Skeletal muscle tissue (tissue), 4 donors: ENCODE results near the gene GALNT9. TPM values are rescaled to one million over a fixed set of nuclear protein-coding genes. Genes with fewer than 3 reads are reported as not detected.
"Not testable (repeated sequence)": the region's sequence is repeated elsewhere in the genome, so short reads cannot be mapped to it uniquely, and the experiment has no call there.

ENCODE experiments used
- H3K27ac ChIP-seq: one replicate; pipeline ENCODE4 v1.7.0; 2013; ENCODE audit warnings: mild to moderate bottlenecking, low read depth, low read length, inconsistent platforms
- H3K27me3 ChIP-seq, 3 donors: one replicate each; pipeline ENCODE4 v1.7.0; 2013; ENCODE audit warnings: low read length in 3 of 3; ENCODE audit not compliant: control insufficient read depth in 3 of 3, insufficient read depth in 3 of 3
- H3K36me3 ChIP-seq, 3 donors: one replicate each; pipeline ENCODE4 v1.7.0; 2013; ENCODE audit warnings: low read length in 3 of 3; ENCODE audit not compliant: control insufficient read depth in 3 of 3, insufficient read depth in 3 of 3
- H3K4me1 ChIP-seq, 3 donors: one replicate each; pipeline ENCODE4 v1.7.0; 2013; ENCODE audit warnings: low read length in 3 of 3, mild to moderate bottlenecking in 3 of 3; ENCODE audit not compliant: control insufficient read depth in 3 of 3, insufficient read depth in 3 of 3
- H3K4me3 ChIP-seq, 3 donors: one replicate each; pipeline ENCODE4 v1.7.0; 2013; ENCODE audit warnings: low read length in 3 of 3
- H3K9ac ChIP-seq, 3 donors: one replicate each; pipeline ENCODE4 v1.7.0; 2013; ENCODE audit warnings: low read length in 3 of 3, mild to moderate bottlenecking in 3 of 3, moderate library complexity in 2 of 3, low read depth in 1 of 3
- H3K9me3 ChIP-seq, 3 donors: one replicate each; pipeline ENCODE4 v1.7.0; 2013; ENCODE audit warnings: low read length in 3 of 3; ENCODE audit not compliant: control insufficient read depth in 3 of 3
- total RNA-seq: library from RNA; depleted of rRNA; stranded (reverse); fragments of >200 nt; gene quantifications from one replicate; pipeline ENCODE4 v1.2.3, GENCODE V29; 2014
- donor health status: Osteomylitis.

GALNT9 gene
- total RNA-seq, 1 donor from 2014 or later: 0.52 TPM

GRCh38 chr12:132307976-132308852, 21.2 kb downstream of the GALNT9 start:
- Histone ChIP-seq H3K9ac (no peak overlapping the region), H3K4me1 (no peaks in the 10 kb centered on the region), H3K36me3 (no peaks in the 10 kb centered on the region), H3K27ac (no peak overlapping the region), H3K27me3 (peaks cover 2 to 11% (median 9%) of the 10 kb centered on the region in 3 donors), H3K4me3 (no peak overlapping the region), H3K9me3 (peaks cover 3 to 18% (median 14%) of the 10 kb centered on the region in 3 donors)

DNA sequence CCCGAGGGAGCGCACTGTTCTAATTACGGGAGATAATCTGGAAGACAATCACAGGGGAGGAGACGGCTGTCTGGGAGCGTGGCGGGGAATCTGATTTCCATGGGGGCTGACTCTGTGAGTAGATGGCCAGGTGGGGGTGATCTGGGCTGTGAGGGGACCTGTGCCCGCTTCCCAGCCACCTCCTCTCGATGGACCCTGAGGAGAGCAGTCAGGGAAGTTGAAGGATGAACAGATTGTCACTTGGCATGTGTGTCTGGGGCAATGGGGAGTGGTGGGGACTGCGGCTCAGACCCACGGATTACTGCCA, 22.6 kb downstream of the GALNT9 start:
- Histone ChIP-seq H3K27ac (no peak overlapping the region), H3K36me3 (no peaks in the 10 kb centered on the region), H3K4me1 (no peaks in the 10 kb centered on the region), H3K9me3 (peaks cover 3 to 13% (median 10%) of the 10 kb centered on the region in 3 donors), H3K9ac (no peak overlapping the region), H3K27me3 (peaks cover 2 to 14% (median 12%) of the 10 kb centered on the region in 3 donors), H3K4me3 (no peak overlapping the region)

DNA sequence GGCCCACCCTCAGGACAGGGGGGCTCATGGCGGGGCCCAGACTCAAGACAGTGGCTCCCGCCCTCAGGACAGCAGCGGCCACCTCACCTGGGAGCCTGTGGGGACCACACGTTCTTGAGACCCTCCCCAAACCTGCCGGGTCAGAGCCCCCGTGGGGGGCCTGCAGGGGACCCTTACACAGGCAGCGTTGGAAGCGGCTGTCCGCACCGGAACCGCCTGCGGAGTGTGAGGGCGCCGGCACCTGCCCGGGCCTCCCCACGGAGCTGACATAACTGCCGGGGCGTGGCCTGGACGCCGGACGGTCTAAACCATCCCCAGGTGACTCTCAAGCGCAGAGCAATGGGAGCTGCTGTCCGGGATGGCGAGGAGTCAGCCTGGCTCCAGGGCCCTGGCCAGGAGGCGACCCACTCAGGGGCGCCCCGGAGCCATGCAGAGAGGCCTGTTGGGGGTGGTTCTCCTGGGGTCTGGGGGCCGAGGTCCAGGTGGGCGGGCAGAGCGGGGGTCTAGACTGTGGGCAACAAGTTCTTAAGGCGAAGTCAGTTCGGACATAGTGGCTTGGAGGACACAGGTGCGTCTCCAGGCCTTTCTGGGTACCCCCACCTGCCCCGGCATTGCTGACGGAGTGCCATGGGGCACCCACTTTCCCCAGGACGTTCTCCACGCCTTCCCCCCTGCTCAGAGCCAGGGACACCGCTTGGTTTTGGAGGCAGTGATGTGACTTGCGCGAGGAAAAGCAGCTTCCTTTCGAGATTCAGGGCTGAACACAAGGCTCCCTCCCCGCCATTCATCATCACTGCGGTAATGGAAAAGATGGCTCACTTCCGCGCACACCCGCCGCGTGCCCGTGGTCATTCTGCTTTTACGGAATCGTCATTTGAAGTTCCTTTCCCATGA, 23.2 kb downstream of the GALNT9 start:
- peaks cover 6 to 19% (median 18%) of the 10 kb centered on the region in 3 donors for H3K27me3 ChIP-seq
- H3K4me3 ChIP-seq: no peak overlapping the region
- H3K27ac ChIP-seq: no peak overlapping the region
- H3K4me1 ChIP-seq: no peaks in the 10 kb centered on the region
- no peak overlapping the region for H3K9ac ChIP-seq
- H3K36me3 ChIP-seq: no peaks in the 10 kb centered on the region
- peaks cover 0 to 8% (median 5%) of the 10 kb centered on the region in 3 donors for H3K9me3 ChIP-seq

GRCh38 chr12:132305560-132305966, 23.8 kb downstream of the GALNT9 start:
- Histone ChIP-seq H3K9me3 (peaks cover 0 to 2% (median 0%) of the 10 kb centered on the region in 3 donors), H3K36me3 (no peaks in the 10 kb centered on the region), H3K4me3 (no peak overlapping the region), H3K9ac (no peak overlapping the region), H3K27me3 (peaks cover 8 to 25% (median 21%) of the 10 kb centered on the region in 3 donors), H3K27ac (no peak overlapping the region), H3K4me1 (no peaks in the 10 kb centered on the region)

DNA sequence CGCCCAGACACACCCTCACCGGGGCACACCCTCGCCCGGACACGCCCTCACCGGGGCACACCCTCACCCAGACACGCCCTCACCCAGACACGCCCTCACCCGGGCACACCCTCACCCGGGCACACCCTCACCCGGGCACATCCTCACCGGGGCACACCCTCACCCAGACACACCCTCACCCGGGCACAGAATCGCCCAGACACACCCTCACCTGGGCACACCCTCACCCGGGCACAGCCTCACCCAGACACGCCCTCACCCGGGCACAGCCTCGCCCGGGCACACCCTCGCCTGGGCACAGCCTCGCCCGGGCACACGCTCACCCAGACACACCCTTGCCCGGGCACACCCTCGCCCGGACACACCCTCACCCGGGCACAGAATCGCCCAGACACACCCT, 24.5 kb downstream of the GALNT9 start:
- not testable (repeated sequence) for H3K36me3 ChIP-seq, H3K9ac ChIP-seq, H3K27ac ChIP-seq, H3K4me3 ChIP-seq, H3K9me3 ChIP-seq, H3K4me1 ChIP-seq
- H3K27me3 ChIP-seq: peaks cover 8 to 25% (median 21%) of the 10 kb centered on the region in 3 donors

- peaks cover 8 to 21% (median 21%) of the 10 kb centered on the region in 3 donors for H3K27me3 ChIP-seq
- not testable (repeated sequence) for H3K27ac ChIP-seq, H3K9me3 ChIP-seq, H3K4me3 ChIP-seq, H3K4me1 ChIP-seq, H3K36me3 ChIP-seq, H3K9ac ChIP-seq
These were observed 25.5 kb downstream of the GALNT9 start for GRCh38 chr12:132303853-132304373.

- Histone ChIP-seq H3K9ac (no peak overlapping the region), H3K27me3 (peaks cover 8 to 21% (median 18%) of the 10 kb centered on the region in 3 donors), H3K9me3 (no peaks in the 10 kb centered on the region), H3K27ac (no peak overlapping the region), H3K36me3 (no peaks in the 10 kb centered on the region), H3K4me1 (no peaks in the 10 kb centered on the region), H3K4me3 (no peak overlapping the region)
These were observed 26.7 kb downstream of the GALNT9 start for GRCh38 chr12:132302466-132303358.

DNA sequence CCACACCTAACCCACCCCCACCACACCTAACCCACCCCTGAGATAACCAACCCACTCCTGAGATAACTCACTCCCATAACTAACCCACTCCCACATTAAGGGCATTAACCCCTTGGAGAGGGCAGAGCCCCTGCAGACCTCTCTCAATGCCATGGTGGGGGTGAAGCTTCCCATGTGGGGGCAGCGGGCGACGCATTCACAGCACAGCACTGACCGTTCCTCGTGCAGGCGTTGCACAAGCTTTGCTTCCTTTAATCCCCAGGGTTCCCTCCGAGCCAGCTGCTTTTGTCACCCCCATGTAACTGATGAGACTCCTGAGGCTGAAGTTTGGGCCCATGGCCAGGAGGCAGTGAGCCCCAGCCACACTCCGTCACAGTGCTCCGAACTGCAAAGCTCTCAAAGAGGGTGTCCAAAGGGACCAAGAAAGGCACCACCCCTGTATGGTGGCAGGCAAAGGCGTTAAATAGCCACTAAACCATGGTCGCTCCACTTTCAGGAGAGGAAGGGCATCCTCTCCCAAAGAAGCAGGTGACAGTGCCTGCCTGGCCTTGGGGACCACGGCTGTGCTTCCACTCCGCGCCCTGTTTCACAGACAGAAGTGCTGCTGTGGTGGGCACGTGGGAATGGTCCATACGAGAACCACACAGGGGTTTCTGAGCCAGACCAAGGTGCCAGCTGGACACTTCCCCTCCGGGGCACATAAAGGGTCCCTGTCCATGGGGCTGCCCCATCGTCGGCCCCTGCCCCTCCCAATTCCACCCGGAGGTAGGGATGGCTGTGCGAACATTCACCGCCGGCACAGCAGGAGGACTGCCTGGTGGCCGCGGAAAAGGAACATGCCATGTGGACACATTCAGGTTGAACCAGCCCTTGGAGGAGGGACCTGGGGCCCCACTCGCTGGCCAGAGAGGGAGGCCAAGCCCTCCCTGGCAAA, 28.3 kb downstream of the GALNT9 start:
- H3K27me3 ChIP-seq: peaks cover 13 to 21% (median 14%) of the 10 kb centered on the region in 3 donors
- H3K4me1 ChIP-seq: no peaks in the 10 kb centered on the region
- no peaks in the 10 kb centered on the region for H3K36me3 ChIP-seq
- no peak overlapping the region for H3K9ac ChIP-seq
- H3K9me3 ChIP-seq: no peaks in the 10 kb centered on the region
- H3K27ac ChIP-seq: no peak overlapping the region
- no peak overlapping the region for H3K4me3 ChIP-seq
